HG03095 (cell line): ENCODE results near the gene KATNA1.

Experiments
- ATAC-seq: cut with Tn5 transposase; IDR thresholded peaks from one replicate; pipeline ENCODE4 v1.9.1; 2021; ENCODE audit warnings: moderate library complexity; ENCODE audit not compliant: unreplicated experiment

Gene KATNA1

DNA sequence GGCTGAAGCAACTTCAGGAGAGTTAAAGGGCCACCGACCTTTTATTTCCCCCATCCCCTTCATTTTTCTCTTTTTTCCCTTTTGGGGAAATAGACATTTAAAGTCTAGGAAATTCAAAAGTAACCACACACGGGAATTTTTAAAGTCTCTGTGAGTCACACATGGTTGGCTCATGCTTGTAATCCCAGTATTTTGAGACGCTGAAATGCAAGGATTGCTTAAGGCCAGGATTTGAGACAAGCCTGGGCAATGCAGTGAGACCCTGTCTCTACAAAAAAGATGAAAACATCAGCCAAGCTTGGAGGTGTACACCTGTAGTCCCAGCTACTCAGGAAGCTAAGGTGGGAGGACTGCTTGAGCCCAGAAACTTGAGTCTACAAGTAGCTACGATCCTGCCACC lies 34.2 kb downstream of the KATNA1 start:
- ATAC-seq: no peak

GRCh38 chr6:149608381-149608982 lies 40.0 kb downstream of the KATNA1 start:
- ATAC-seq: no peak

GRCh38 chr6:149600508-149600907 lies 48.0 kb downstream of the KATNA1 start:
- ATAC-seq: no peak

GRCh38 chr6:149593408-149593807 lies 55.1 kb downstream of the KATNA1 start:
- ATAC-seq: no peak

GRCh38 chr6:149592983-149593382 lies 55.5 kb downstream of the KATNA1 start:
- no peak for ATAC-seq

DNA sequence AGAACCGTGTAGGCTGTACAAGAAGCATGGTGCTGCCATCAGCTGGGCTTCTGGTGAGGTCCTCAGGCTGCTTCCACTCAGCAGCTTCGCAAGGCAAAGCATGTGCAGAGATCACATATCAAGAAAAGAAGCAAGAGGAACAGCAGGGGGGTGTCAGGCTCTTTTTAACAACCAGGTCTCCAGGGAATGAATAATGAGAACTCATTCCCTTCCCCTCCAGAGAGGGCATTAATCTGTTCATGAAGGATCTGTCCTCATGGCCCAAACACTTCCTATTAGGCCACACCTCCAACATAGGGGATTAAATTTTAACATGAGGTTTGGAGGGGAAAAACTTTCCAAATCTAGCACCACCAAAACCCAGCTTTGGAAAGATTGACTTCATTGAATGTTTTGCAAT lies 62.4 kb downstream of the KATNA1 start:
- ATAC-seq: no peak

GRCh38 chr6:149581349-149581748 lies 67.2 kb downstream of the KATNA1 start:
- ATAC-seq: no peak

GRCh38 chr6:149580880-149581279 lies 67.6 kb downstream of the KATNA1 start:
- ATAC-seq: no peak

- no peak for ATAC-seq
Measured at GRCh38 chr6:149567945-149568585, 80.4 kb downstream of the KATNA1 start.

GRCh38 chr6:149567194-149567586 lies 81.3 kb downstream of the KATNA1 start:
- no peak for ATAC-seq

- peak; percentile 9 for ATAC-seq
Measured at GRCh38 chr6:149566410-149567193, 81.9 kb downstream of the KATNA1 start.

DNA sequence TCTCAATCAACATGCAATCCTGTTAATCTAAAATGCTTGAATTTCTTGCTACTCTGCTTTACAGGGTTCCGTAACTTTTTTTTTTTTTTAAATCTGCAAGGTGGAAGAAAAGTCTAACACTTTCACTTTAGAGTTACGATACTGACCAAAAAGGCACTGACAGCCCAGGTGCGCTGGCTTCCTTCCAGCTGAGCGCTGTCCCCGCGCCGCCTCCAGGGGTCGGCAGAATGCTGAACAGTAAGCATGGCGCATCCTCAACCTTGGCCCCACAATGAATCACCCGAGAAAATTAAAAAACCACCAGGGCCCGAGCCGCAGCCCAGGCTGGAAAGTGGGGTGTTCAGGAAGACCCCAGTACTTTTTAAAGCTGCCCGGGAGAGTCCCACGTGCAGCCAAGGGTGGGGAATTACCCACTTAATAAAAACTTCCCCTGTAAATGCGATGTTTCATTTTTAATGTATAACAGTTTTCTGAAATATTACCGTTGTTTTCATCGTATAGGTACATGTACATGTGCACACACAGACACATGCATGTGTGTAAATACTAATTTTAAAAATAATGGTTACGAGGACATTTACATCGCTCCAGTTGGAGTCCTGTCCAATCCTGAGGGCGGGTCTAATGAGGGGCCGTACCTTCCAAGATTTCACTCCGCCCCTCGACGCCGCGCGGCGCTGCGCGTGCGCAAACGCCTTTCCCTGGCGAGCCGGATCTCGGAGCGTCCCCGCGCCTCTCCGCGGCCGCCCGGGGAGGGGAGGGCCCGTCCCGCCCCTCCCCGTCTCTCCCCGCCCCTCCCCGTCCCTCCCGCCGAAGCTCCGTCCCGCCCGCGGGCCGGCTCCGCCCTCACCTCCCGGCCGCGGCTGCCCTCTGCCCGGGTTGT lies 82.7 kb downstream of the KATNA1 start, which contains the start of gene GINM1:
Gene GINM1 (plus strand): TSS at position 849 of the 883 bp plus-strand sequence. CDS start 40 bp downstream, outside the sequence.
- peak; percentile 75 for ATAC-seq

DNA sequence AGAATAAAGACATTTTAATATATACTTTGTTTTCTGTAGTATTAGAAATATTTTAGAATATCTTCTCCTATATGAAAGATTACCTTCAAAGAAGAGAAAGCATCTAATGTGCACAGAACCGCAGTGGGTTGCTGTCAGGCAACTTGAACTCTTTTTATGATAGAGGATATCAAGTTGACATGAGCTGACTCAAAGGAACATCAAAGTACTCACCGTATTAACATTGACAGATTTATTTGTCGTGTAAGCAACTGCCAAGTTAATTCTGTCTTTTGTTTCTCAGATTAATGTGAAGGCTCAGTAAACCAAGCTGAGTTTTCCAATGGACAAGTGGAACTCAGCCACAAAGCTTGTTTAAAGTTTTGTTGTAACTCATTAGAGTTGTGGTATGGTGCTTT lies 84.6 kb downstream of the KATNA1 start:
- no peak for ATAC-seq

- no peak for ATAC-seq
Measured at GRCh38 chr6:149563203-149563927, 85.1 kb downstream of the KATNA1 start.

DNA sequence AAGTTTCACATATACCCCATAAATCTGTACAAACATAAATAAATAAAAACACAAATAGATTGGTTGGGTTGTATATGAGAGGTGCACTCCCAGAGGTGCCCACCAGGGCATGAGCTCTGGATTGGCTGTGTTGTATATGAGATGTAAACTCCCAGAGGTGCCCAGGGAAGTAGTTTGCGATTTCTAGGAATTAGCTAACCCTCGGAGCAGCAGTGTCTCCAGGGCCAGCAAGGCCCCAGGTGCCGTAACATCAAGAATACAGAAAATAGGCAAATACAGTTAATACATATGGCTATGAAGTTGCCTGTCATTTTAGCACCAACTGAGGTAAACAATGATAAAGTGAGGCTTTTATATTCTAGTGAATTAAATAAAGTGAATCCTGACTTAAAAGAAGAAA lies 87.8 kb downstream of the KATNA1 start:
- no peak for ATAC-seq

- no peak for ATAC-seq
Measured at GRCh38 chr6:149559389-149559788, 89.1 kb downstream of the KATNA1 start.

GRCh38 chr6:149558029-149558428 lies 90.5 kb downstream of the KATNA1 start:
- no peak for ATAC-seq

GRCh38 chr6:149551920-149552319 lies 96.6 kb downstream of the KATNA1 start:
- ATAC-seq: no peak

DNA sequence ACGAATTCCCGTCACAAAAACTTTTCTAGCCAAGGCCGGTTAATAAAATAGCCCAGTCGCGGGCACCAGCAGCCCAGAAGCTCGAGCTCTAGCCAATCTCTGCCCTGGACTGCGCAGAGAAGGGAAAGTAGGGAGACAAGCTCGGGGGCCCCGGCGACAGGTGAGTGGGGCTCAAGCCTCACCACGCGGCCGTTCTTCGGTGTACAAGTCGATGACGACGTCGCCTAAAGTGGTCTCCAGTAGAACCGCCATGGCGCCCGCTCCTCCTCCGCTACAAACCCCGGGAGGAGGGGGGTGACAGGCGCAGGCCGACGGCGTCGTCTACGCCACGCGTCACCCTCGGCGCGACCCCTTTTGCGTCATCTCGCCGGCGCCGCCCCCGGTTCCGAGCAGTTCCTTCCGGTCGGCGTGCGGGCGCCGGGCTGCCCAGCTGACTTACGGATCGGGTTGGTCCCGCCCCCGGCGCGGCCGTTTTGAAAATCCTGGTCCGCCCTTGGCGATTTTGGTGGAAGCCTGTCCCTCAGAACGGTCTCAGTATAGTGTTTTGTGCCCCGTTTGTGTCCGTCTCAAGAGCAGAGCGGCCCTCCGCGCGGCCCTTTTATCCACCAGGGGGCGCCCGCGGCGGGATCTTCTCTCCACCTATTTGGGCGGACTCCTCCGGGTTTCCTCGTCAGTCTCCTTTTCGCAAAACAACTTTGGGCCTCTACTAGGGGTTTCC lies 102.6 kb downstream of the KATNA1 start, which contains the start of gene PPIL4:
Gene PPIL4 (minus strand): TSS at position 290 of the 718 bp plus-strand sequence. CDS start 38 bp downstream, at position 252.
- peak; percentile 89 for ATAC-seq
